Fibroblast of lung (primary cell): Measurements from ENCODE around the gene ADGRB3.

Experiments
- CTCF ChIP-seq, 2 donors: IDR thresholded peaks in 1 of 2; conservative IDR thresholded peaks in 1 of 2; 1 replicate in 1 of 2; 2 replicates in 1 of 2; pipeline ENCODE4 v1.5.1; 2011 to 2012; ENCODE audit warnings: low read length in 2 of 2, control low read depth in 1 of 2, inconsistent platforms in 1 of 2, low read depth in 1 of 2, mild to moderate bottlenecking in 1 of 2
- EZH2 ChIP-seq: IDR thresholded peaks from 2 replicates; pipeline ENCODE4 v1.5.1; 2012; ENCODE audit warnings: low read length, control low read depth, mild to moderate bottlenecking; ENCODE audit errors: missing control alignments

GRCh38 chr6:68993911-68994310 is 358.8 kb downstream of the ADGRB3 start:
- no peak for TF ChIP-seq CTCF (conservative IDR thresholded peaks at IDR 0.05 in 1 of 2, IDR thresholded peaks at IDR 0.05 in 1 of 2; ENCODE audit: low read depth in 1 of 2, low read length in 2 of 2)
- no peak for TF ChIP-seq EZH2
